ENCODE results near the gene C19orf33.

The C19orf33 gene

GRCh38 chr19:38280030-38280921, 23.8 kb upstream of the C19orf33 start:
- no peak for DNase-seq (ENCODE audit: low read depth)

- no peak for DNase-seq (ENCODE audit: low read depth)
These were observed 22.1 kb upstream of the C19orf33 start for GRCh38 chr19:38281811-38282566.

- DNase-seq (ENCODE audit: low read depth): no peak
These were observed 20.8 kb upstream of the C19orf33 start for GRCh38 chr19:38283271-38283670.

- DNase-seq (ENCODE audit: low read depth): no peak
These were observed 19.6 kb upstream of the C19orf33 start for GRCh38 chr19:38284422-38284821.

GRCh38 chr19:38285567-38285966, 18.5 kb upstream of the C19orf33 start:
- no peak for DNase-seq (ENCODE audit: low read depth)

- no peak for DNase-seq (ENCODE audit: low read depth)
These were observed 16.4 kb upstream of the C19orf33 start for GRCh38 chr19:38287604-38288003.

GRCh38 chr19:38288123-38288855, 15.8 kb upstream of the C19orf33 start:
- DNase-seq (ENCODE audit: low read depth): no peak

GRCh38 chr19:38289955-38290354, 14.1 kb upstream of the C19orf33 start:
- no peak for DNase-seq (ENCODE audit: low read depth)

GRCh38 chr19:38290631-38291147, 13.4 kb upstream of the C19orf33 start:
- DNase-seq (ENCODE audit: low read depth): no peak

- no peak for DNase-seq (ENCODE audit: low read depth)
These were observed 12.2 kb upstream of the C19orf33 start for GRCh38 chr19:38291855-38292254.

- DNase-seq (ENCODE audit: low read depth): no peak
These were observed 10.8 kb upstream of the C19orf33 start for GRCh38 chr19:38293281-38293680.

- DNase-seq (ENCODE audit: low read depth): no peak
These were observed 10.0 kb upstream of the C19orf33 start for GRCh38 chr19:38294090-38294489.

GRCh38 chr19:38298821-38299680, 5.0 kb upstream of the C19orf33 start:
- DNase-seq (ENCODE audit: low read depth): no peak

- DNase-seq (ENCODE audit: low read depth): no peak
These were observed 358 bp downstream of the C19orf33 start for GRCh38 chr19:38304352-38304865.

- no peak for DNase-seq (ENCODE audit: low read depth)
These were observed 897 bp downstream of the C19orf33 start for GRCh38 chr19:38304866-38305429.

GRCh38 chr19:38306236-38306635, 2.2 kb downstream of the C19orf33 start:
- DNase-seq (ENCODE audit: low read depth): no peak

GRCh38 chr19:38307076-38307475, 3.0 kb downstream of the C19orf33 start:
- DNase-seq (ENCODE audit: low read depth): no peak

GRCh38 chr19:38307597-38307996, 3.5 kb downstream of the C19orf33 start:
- DNase-seq (ENCODE audit: low read depth): no peak

GRCh38 chr19:38308006-38308766, 4.1 kb downstream of the C19orf33 start:
- DNase-seq (ENCODE audit: low read depth): no peak
